Measurements from ENCODE around the gene SAMHD1. TPM values are rescaled to one million over a fixed set of nuclear protein-coding genes. Genes with fewer than 3 reads are reported as not detected.

Gene SAMHD1
- total and polyA plus RNA-seq, 2 donors (not counting 3 experiments of a cell fraction or from before 2014, with no cell fraction given), result 13.7 to 27.5 TPM

- FAIRE-seq, result no peak
- BruUV-seq (replicated peaks), result no TSS peak
- CTCF ChIA-PET, result interaction anchor here (5.9 kb wide), 1 partner anchor 15 kb away, joined by 31 read pairs; no protein-coding TSS in a partner anchor
Observed at GRCh38 chr20:36850759-36851158, 100.7 kb downstream of the SAMHD1 start.

GRCh38 chr20:36849333-36850065 is 102.0 kb downstream of the SAMHD1 start:
- Histone ChIP-seq H3K9me1 (replicated peaks; ENCODE audit: control insufficient read depth, extremely low read depth, insufficient read depth, low read length) (no peaks in the 10 kb centered on the region), H4K20me1 (replicated peaks; ENCODE audit: control insufficient read depth, extremely low read depth, insufficient read depth, low read length) (no peaks in the 10 kb centered on the region), H3K4me2 (ENCODE audit: insufficient read depth, low read length) (no peak overlapping the region), H3K4me3 (replicated peaks in 1 of 3; ENCODE audit: insufficient read depth in 1 of 3, low read depth in 1 of 3, low read length in 3 of 3) (no peak overlapping the region), H2AFZ (ENCODE audit: low read depth, low read length) (no peak overlapping the region), H3K36me3 (ENCODE audit: control insufficient read depth in 2 of 2, extremely low read depth in 1 of 2, insufficient read depth in 2 of 2, low read length in 2 of 2) (no peaks in the 10 kb centered on the region), H3K9ac (replicated peaks; ENCODE audit: extremely low read depth, insufficient read depth, low read length) (no peak overlapping the region), H3K27me3 (ENCODE audit: control insufficient read depth in 2 of 2, insufficient read depth in 2 of 2, low read length in 2 of 2) (no peaks in the 10 kb centered on the region), H3K27ac (ENCODE audit: insufficient read depth, low read depth, low read length) (no peak overlapping the region), H3K4me1 (ENCODE audit: control insufficient read depth, extremely low read depth, insufficient read depth, low read length) (peaks cover 15% of the 10 kb centered on the region), H3K9me3 (replicated peaks; ENCODE audit: control insufficient read depth, insufficient read depth, low read length) (no peaks in the 10 kb centered on the region), H3K79me2 (ENCODE audit: control insufficient read depth, insufficient read depth, low read length) (peaks cover 76% of the 10 kb centered on the region)
- no TSS peak for BruUV-seq (replicated peaks)
- FAIRE-seq, result no peak
- dilution Hi-C loops (cut with MboI; ENCODE audit: extremely low pct_ligation_motif_present, low sequenced_read_pairs) (no loop called here), intact Hi-C loops (cut with micrococcal nuclease) (no loop called here)
- POLR2A ChIA-PET, result no interaction called here
- CTCF ChIA-PET, result interaction anchor here (1.2 to 5.9 kb wide), 3 partner anchors 10 to 13 kb away, joined by 3 to 31 read pairs (median 5); no protein-coding TSS in a partner anchor
- no peak for DNase-seq (ENCODE audit: low read depth, low spot score)
- TF ChIP-seq MYC (IDR thresholded peaks at IDR 0.05; ENCODE audit: low read depth, low read length), result no peak
- TF ChIP-seq POLR2A (IDR thresholded peaks at IDR 0.05; ENCODE audit: low read depth, low read length), result no peak
- TF ChIP-seq CTCF (IDR thresholded peaks at IDR 0.05; ENCODE audit: extremely low read depth in 1 of 2, insufficient read depth in 1 of 2, low read depth in 1 of 2, low read length in 2 of 2), result no peak

More at GRCh38 chr20:36850759-36851158, 100.7 kb downstream of the SAMHD1 start:
- H3K4me2 ChIP-seq (ENCODE audit: insufficient read depth, low read length), result no peak overlapping the region
- intact Hi-C loops (cut with micrococcal nuclease) (no loop called here), dilution Hi-C loops (cut with MboI; ENCODE audit: extremely low pct_ligation_motif_present, low sequenced_read_pairs) (no loop called here)
- H3K4me3 ChIP-seq (replicated peaks in 1 of 3; ENCODE audit: insufficient read depth in 1 of 3, low read depth in 1 of 3, low read length in 3 of 3), result no peak overlapping the region
- H3K9ac ChIP-seq (replicated peaks; ENCODE audit: extremely low read depth, insufficient read depth, low read length), result no peak overlapping the region
- TF ChIP-seq MAX (IDR thresholded peaks at IDR 0.05; ENCODE audit: insufficient read depth, insufficient read length) (no peak), FOS (IDR thresholded peaks at IDR 0.05; ENCODE audit: borderline replicate concordance, insufficient read depth, low read length) (no peak)
- POLR2A ChIA-PET, result no interaction called here
- no peaks in the 10 kb centered on the region for H3K27me3 ChIP-seq (ENCODE audit: control insufficient read depth in 2 of 2, insufficient read depth in 2 of 2, low read length in 2 of 2)
- H2AFZ ChIP-seq (ENCODE audit: low read depth, low read length), result no peak overlapping the region
- H3K36me3 ChIP-seq (ENCODE audit: control insufficient read depth in 2 of 2, extremely low read depth in 1 of 2, insufficient read depth in 2 of 2, low read length in 2 of 2), result no peaks in the 10 kb centered on the region
- peaks cover 24% of the 10 kb centered on the region for H3K4me1 ChIP-seq (ENCODE audit: control insufficient read depth, extremely low read depth, insufficient read depth, low read length)
- no peak for DNase-seq (ENCODE audit: low read depth, low spot score)
- H3K79me2 ChIP-seq (ENCODE audit: control insufficient read depth, insufficient read depth, low read length), result peaks cover 81% of the 10 kb centered on the region
- no peaks in the 10 kb centered on the region for H3K9me3 ChIP-seq (replicated peaks; ENCODE audit: control insufficient read depth, insufficient read depth, low read length)
- no peaks in the 10 kb centered on the region for H4K20me1 ChIP-seq (replicated peaks; ENCODE audit: control insufficient read depth, extremely low read depth, insufficient read depth, low read length)
- H3K9me1 ChIP-seq (replicated peaks; ENCODE audit: control insufficient read depth, extremely low read depth, insufficient read depth, low read length), result no peaks in the 10 kb centered on the region
- no peak overlapping the region for H3K27ac ChIP-seq (ENCODE audit: insufficient read depth, low read depth, low read length)
